DND-41 (cell line): ENCODE measurements around the gene C9orf78.
A peak's percentile ranks its signal among the peaks of the same experiment; 100 is the strongest.

ENCODE experiments used
- ATAC-seq: fragments of 200-7000 bp; cut with Tn5 transposase; 3 replicates; pipeline ENCODE4 v1.9.1; 2021; ENCODE audit warnings: low read depth; ENCODE audit not compliant: insufficient read depth
- DNase-seq: peaks from one replicate; pipeline ENCODE4 v3.0.0-alpha.2; 2020
- H2AFZ ChIP-seq: 2 replicates; pipeline ENCODE4 v1.6.0; 2012; ENCODE audit warnings: low read depth, low read length
- H3K27ac ChIP-seq: 2 replicates; pipeline ENCODE4 v1.5.1; 2012; ENCODE audit warnings: low read length, inconsistent platforms
- H3K27me3 ChIP-seq: fragments of 200-600 bp; sonication (generic); 2 replicates; pipeline ENCODE4 v1.6.0; 2012; ENCODE audit warnings: low read length, mild to moderate bottlenecking, inconsistent platforms; ENCODE audit not compliant: insufficient read depth, poor library complexity
- H3K36me3 ChIP-seq: 2 replicates; pipeline ENCODE4 v1.5.1; 2012; ENCODE audit warnings: low read length, inconsistent platforms; ENCODE audit not compliant: insufficient read depth
- H3K4me1 ChIP-seq: 2 replicates; pipeline ENCODE4 v1.5.1; 2012; ENCODE audit warnings: mild to moderate bottlenecking, low read length; ENCODE audit not compliant: insufficient read depth
- H3K4me2 ChIP-seq: 2 replicates; pipeline ENCODE4 v1.6.0; 2012; ENCODE audit warnings: mild to moderate bottlenecking, moderate library complexity, low read length, inconsistent platforms; ENCODE audit not compliant: insufficient read depth
- H3K4me3 ChIP-seq, 2 experiments: fragments of 200-600 bp in 1 of 2; shearing (Covaris generic) in 1 of 2; 2 replicates each; pipeline ENCODE4 v1.5.1; 2012 to 2016; ENCODE audit warnings: inconsistent platforms in 2 of 2, low read length in 2 of 2, mild to moderate bottlenecking in 2 of 2, low read depth in 1 of 2, moderate library complexity in 1 of 2
- H3K79me2 ChIP-seq: 2 replicates; pipeline ENCODE4 v1.6.0; 2012; ENCODE audit warnings: low read length, inconsistent platforms; ENCODE audit not compliant: insufficient read depth
- H3K9ac ChIP-seq: 2 replicates; pipeline ENCODE4 v1.6.0; 2012; ENCODE audit warnings: low read depth, mild to moderate bottlenecking, inconsistent platforms, low read length, moderate library complexity
- H3K9me3 ChIP-seq: 2 replicates; pipeline ENCODE4 v1.5.1; 2012; ENCODE audit warnings: low read length, moderate library complexity, mild to moderate bottlenecking, inconsistent platforms; ENCODE audit not compliant: insufficient read depth, severe bottlenecking
- H4K20me1 ChIP-seq: 2 replicates; pipeline ENCODE4 v1.6.0; 2012; ENCODE audit warnings: low read length; ENCODE audit not compliant: insufficient read depth
- EZH2 ChIP-seq: IDR thresholded peaks from 3 replicates; pipeline ENCODE4 v1.6.1; 2012; ENCODE audit warnings: borderline replicate concordance, low read depth, mild to moderate bottlenecking, moderate library complexity, low read length, inconsistent platforms; ENCODE audit not compliant: severe bottlenecking
- TF ChIP-seq, protein P1 (sequence below): IDR thresholded peaks from 2 replicates; pipeline ENCODE4 v1.5.1; 2012; ENCODE audit warnings: borderline replicate concordance, low read length, moderate library complexity, mild to moderate bottlenecking; ENCODE audit not compliant: poor library complexity, severe bottlenecking; ENCODE audit errors: extremely low read depth

C9orf78 gene

GRCh38 chr9:129835128-129835859 lies at the start of gene C9orf78, which contains the start of gene USP20:
C9orf78 (minus strand) TSS chr9:129835275; CDS start chr9:129835221, 54 bp downstream.
USP20 (plus strand) TSS chr9:129835458; CDS start chr9:129852556, 17,098 bp downstream.
- H3K27ac ChIP-seq: peak within 1 kb of the TSS; percentile 69
- DNase-seq (peak; percentile 94), ATAC-seq (peak; percentile 93)
- TF ChIP-seq, protein P1, sequence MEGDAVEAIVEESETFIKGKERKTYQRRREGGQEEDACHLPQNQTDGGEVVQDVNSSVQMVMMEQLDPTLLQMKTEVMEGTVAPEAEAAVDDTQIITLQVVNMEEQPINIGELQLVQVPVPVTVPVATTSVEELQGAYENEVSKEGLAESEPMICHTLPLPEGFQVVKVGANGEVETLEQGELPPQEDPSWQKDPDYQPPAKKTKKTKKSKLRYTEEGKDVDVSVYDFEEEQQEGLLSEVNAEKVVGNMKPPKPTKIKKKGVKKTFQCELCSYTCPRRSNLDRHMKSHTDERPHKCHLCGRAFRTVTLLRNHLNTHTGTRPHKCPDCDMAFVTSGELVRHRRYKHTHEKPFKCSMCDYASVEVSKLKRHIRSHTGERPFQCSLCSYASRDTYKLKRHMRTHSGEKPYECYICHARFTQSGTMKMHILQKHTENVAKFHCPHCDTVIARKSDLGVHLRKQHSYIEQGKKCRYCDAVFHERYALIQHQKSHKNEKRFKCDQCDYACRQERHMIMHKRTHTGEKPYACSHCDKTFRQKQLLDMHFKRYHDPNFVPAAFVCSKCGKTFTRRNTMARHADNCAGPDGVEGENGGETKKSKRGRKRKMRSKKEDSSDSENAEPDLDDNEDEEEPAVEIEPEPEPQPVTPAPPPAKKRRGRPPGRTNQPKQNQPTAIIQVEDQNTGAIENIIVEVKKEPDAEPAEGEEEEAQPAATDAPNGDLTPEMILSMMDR: no peak
- no peak for TF ChIP-seq EZH2
- H3K4me1 ChIP-seq: peaks cover 31% of the 10 kb centered on the region
- peak within 1 kb of the TSS; percentile 75 for H2AFZ ChIP-seq
- H3K27me3 ChIP-seq: no peaks in the 10 kb centered on the region
- peak within 1 kb of the TSS; percentile 64 for H3K9ac ChIP-seq
- H3K4me2 ChIP-seq: peak within 1 kb of the TSS; percentile 86
- peaks cover 73% of the 10 kb centered on the region for H3K79me2 ChIP-seq
- H3K9me3 ChIP-seq: no peaks in the 10 kb centered on the region
- peaks cover 46% of the 10 kb centered on the region for H3K36me3 ChIP-seq
- H3K4me3 ChIP-seq: peak within 1 kb of the TSS; percentile 73 to 91
- peaks cover 9% of the 10 kb centered on the region for H4K20me1 ChIP-seq

DNA sequence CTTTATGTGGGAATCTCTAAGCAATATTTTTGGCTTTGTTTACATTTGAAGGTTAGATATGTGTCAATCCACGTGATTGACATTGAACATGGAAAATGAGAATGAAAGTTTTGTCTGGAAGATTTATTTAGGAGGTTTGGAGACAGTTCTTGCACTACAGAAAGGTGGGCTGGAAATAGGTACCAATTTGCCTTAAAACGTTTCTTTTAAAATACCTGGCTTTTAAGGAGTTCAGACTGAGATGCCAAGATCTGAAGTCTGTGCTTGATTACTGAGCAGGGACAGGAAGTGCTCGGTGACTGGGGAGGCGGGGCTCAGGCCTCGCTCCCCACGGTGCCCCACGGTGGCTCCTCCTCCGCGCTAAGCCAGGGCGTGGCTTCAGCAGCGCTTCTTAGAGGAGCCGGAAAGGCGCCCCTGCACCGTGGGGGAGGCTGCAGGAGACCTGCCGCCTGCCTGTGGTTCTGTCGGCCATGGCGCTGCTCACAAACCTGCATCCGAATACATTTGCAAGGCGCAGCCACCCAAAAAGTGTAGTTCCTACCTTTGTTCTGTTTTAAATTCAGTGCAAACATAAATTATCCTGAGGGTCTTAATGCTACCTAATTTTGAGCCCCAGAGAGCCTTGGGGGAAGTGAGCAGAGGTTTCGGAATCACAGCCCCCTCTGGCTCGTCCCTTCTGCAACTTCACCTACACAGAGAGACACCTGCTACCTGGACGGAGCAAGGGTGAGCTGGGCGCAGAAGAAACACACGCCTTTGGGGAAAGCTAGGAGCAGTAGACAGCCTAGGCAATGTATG lies 49.3 kb upstream of the C9orf78 start:
- Histone ChIP-seq H3K27ac (peak overlapping the region; percentile 97), H2AFZ (0 out of 2 replicates have a peak overlapping the region, but pooled peaks have one; percentile 15)

GRCh38 chr9:129881547-129882324 lies 46.7 kb upstream of the C9orf78 start:
- Histone ChIP-seq H3K4me2 (no peak overlapping the region), H4K20me1 (no peaks in the 10 kb centered on the region), H2AFZ (no peak overlapping the region), H3K4me1 (peaks cover 50% of the 10 kb centered on the region), H3K9me3 (no peaks in the 10 kb centered on the region), H3K4me3 (no peak overlapping the region), H3K36me3 (peaks cover 33% of the 10 kb centered on the region), H3K79me2 (peaks cover 34% of the 10 kb centered on the region), H3K9ac (0 out of 2 replicates have a peak overlapping the region, but pooled peaks have one; percentile 12), H3K27me3 (no peaks in the 10 kb centered on the region), H3K27ac (peak overlapping the region; percentile 54)
- ATAC-seq (peak; percentile 21), DNase-seq (peak; percentile 75)
- TF ChIP-seq, protein P1: no peak
- no peak for TF ChIP-seq EZH2

More for the DNA sequence above, 49.3 kb upstream of the C9orf78 start:
- peak overlapping the region; percentile 23 to 63; a peak in 3 of 4 replicates for H3K4me3 ChIP-seq
- no peaks in the 10 kb centered on the region for H3K9me3 ChIP-seq
- no peaks in the 10 kb centered on the region for H3K27me3 ChIP-seq
- peak overlapping the region; percentile 75 for H3K4me2 ChIP-seq
- H3K9ac ChIP-seq: peak overlapping the region; percentile 76
- TF ChIP-seq EZH2: no peak
- TF ChIP-seq, protein P1: no peak
- H3K4me1 ChIP-seq: peaks cover 76% of the 10 kb centered on the region
- peaks cover 49% of the 10 kb centered on the region for H3K79me2 ChIP-seq
- DNase-seq (peak; percentile 96), ATAC-seq (peak; percentile 61)
- peaks cover 35% of the 10 kb centered on the region for H3K36me3 ChIP-seq
- no peaks in the 10 kb centered on the region for H4K20me1 ChIP-seq
